Hepatocyte (in vitro differentiated cells): ENCODE results near the gene CCRL2.

Experiments used
- EZH2 ChIP-seq: fragments of 200-600 bp; sonication (generic); IDR thresholded peaks from 2 replicates; pipeline ENCODE4 v1.6.1; 2016; ENCODE audit warnings: antibody characterized with exemption, mild to moderate bottlenecking, borderline replicate concordance
- TF ChIP-seq, protein P1 (sequence below): fragments of 200-600 bp; sonication (generic); IDR thresholded peaks from 2 replicates; pipeline ENCODE4 v1.5.1; 2016; ENCODE audit warnings: antibody characterized with exemption, mild to moderate bottlenecking; ENCODE audit not compliant: poor library complexity

- no peak for TF ChIP-seq EZH2
- TF ChIP-seq, protein P1, sequence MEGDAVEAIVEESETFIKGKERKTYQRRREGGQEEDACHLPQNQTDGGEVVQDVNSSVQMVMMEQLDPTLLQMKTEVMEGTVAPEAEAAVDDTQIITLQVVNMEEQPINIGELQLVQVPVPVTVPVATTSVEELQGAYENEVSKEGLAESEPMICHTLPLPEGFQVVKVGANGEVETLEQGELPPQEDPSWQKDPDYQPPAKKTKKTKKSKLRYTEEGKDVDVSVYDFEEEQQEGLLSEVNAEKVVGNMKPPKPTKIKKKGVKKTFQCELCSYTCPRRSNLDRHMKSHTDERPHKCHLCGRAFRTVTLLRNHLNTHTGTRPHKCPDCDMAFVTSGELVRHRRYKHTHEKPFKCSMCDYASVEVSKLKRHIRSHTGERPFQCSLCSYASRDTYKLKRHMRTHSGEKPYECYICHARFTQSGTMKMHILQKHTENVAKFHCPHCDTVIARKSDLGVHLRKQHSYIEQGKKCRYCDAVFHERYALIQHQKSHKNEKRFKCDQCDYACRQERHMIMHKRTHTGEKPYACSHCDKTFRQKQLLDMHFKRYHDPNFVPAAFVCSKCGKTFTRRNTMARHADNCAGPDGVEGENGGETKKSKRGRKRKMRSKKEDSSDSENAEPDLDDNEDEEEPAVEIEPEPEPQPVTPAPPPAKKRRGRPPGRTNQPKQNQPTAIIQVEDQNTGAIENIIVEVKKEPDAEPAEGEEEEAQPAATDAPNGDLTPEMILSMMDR = no peak
Observed at GRCh38 chr3:46367811-46368210, 39.2 kb upstream of the CCRL2 start.
